ENCODE results near the gene FADS6. TPM values are rescaled to one million over a fixed set of nuclear protein-coding genes. Genes with fewer than 3 reads are reported as not detected.

FADS6 gene
- polyA plus RNA-seq, 1 experiment: not detected

GRCh38 chr17:74920306-74920620, 26.8 kb upstream of the FADS6 start:
- Histone ChIP-seq H3K27me3 (ENCODE audit: control insufficient read depth, insufficient read depth, low read length) (peaks cover 31% of the 10 kb centered on the region), H3K36me3 (ENCODE audit: control insufficient read depth, insufficient read depth, low read length) (no peaks in the 10 kb centered on the region), H3K4me3 (ENCODE audit: low read depth, low read length) (no peak overlapping the region)
- no peak for DNase-seq (ENCODE audit: low read depth)
- ChIA-PET POLR2A (no interaction called here), CTCF (interaction anchor here (1.4 to 7.5 kb wide), 3 partner anchors 13 to 41 kb away, joined by 4 to 48 read pairs (median 11); no protein-coding TSS in a partner anchor)
- TF ChIP-seq CTCF (IDR thresholded peaks at IDR 0.05; ENCODE audit: insufficient read depth, low read depth, low read length): no peak

GRCh38 chr17:74919440-74920305, 26.2 kb upstream of the FADS6 start:
- H3K27me3 ChIP-seq (ENCODE audit: control insufficient read depth, insufficient read depth, low read length): peaks cover 25% of the 10 kb centered on the region
- DNase-seq (ENCODE audit: low read depth): no peak
- H3K36me3 ChIP-seq (ENCODE audit: control insufficient read depth, insufficient read depth, low read length): no peaks in the 10 kb centered on the region
- H3K4me3 ChIP-seq (ENCODE audit: low read depth, low read length): no peak overlapping the region
- ChIA-PET POLR2A (no interaction called here), CTCF (interaction anchor here (0.8 to 7.5 kb wide), 5 partner anchors 14 to 42 kb away, joined by 3 to 48 read pairs (median 4); no protein-coding TSS in a partner anchor)
- TF ChIP-seq CTCF (IDR thresholded peaks at IDR 0.05; ENCODE audit: insufficient read depth, low read depth, low read length): peak; percentile 33; the same call in 1 of the 2 replicates

- ChIA-PET CTCF (interaction anchor here (0.8 to 7.5 kb wide), 4 partner anchors 23 to 42 kb away, joined by 3 to 48 read pairs (median 7); no protein-coding TSS in a partner anchor), POLR2A (no interaction called here)
- no peak for DNase-seq (ENCODE audit: low read depth)
- Histone ChIP-seq H3K4me3 (ENCODE audit: low read depth, low read length) (no peak overlapping the region), H3K27me3 (ENCODE audit: control insufficient read depth, insufficient read depth, low read length) (peaks cover 18% of the 10 kb centered on the region), H3K36me3 (ENCODE audit: control insufficient read depth, insufficient read depth, low read length) (no peaks in the 10 kb centered on the region)
- TF ChIP-seq CTCF (IDR thresholded peaks at IDR 0.05; ENCODE audit: insufficient read depth, low read depth, low read length): no peak
Observed at GRCh38 chr17:74918906-74919305, 25.5 kb upstream of the FADS6 start.

GRCh38 chr17:74917430-74917829, 24.0 kb upstream of the FADS6 start:
- Histone ChIP-seq H3K27me3 (ENCODE audit: control insufficient read depth, insufficient read depth, low read length) (peaks cover 9% of the 10 kb centered on the region), H3K36me3 (ENCODE audit: control insufficient read depth, insufficient read depth, low read length) (no peaks in the 10 kb centered on the region), H3K4me3 (ENCODE audit: low read depth, low read length) (no peak overlapping the region)
- CTCF ChIA-PET: no interaction called here
- TF ChIP-seq CTCF (IDR thresholded peaks at IDR 0.05; ENCODE audit: insufficient read depth, low read depth, low read length): no peak
- no peak for DNase-seq (ENCODE audit: low read depth)
- POLR2A ChIA-PET: no interaction called here

GRCh38 chr17:74916851-74917199, 23.4 kb upstream of the FADS6 start:
- ChIA-PET POLR2A (no interaction called here), CTCF (no interaction called here)
- Histone ChIP-seq H3K36me3 (ENCODE audit: control insufficient read depth, insufficient read depth, low read length) (no peaks in the 10 kb centered on the region), H3K27me3 (ENCODE audit: control insufficient read depth, insufficient read depth, low read length) (peaks cover 6% of the 10 kb centered on the region), H3K4me3 (ENCODE audit: low read depth, low read length) (no peak overlapping the region)
- DNase-seq (ENCODE audit: low read depth): no peak
- no peak for TF ChIP-seq CTCF (IDR thresholded peaks at IDR 0.05; ENCODE audit: insufficient read depth, low read depth, low read length)
